ENCODE results near the gene FAM240B. TPM values are rescaled to one million over a fixed set of nuclear protein-coding genes. Genes with fewer than 3 reads are reported as not detected.

FAM240B gene
- total RNA-seq, 6 donors from 2014 or later: not detected

DNA sequence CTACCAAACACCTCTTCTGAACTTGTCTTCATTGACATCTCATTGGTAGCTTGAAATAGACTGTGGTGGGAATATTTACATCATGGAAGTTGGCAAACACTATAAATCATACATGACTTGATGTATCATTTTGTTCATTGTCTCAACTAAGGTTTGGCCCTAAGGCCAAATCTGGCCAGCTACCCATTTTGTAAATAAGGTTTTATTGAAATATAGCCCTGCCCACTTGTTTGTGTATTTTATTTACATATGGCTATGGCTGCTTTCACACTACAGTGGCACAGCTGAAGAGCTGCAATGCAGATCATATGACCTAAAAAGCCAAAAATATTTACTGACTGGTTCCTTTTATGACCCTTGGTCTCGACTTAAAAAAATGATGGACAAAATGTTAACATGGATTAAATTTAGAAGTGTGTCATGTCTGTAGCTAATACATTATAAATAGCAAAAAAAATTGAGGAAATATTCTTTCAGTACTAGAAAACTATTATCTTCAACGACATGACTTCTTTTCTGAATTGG, 22.1 kb downstream of the FAM240B start:
- H3K9me3 ChIP-seq: no peaks in the 10 kb centered on the region
- H3K27ac ChIP-seq: no peak overlapping the region
- ATAC-seq (ENCODE audit: low FRiP score in 2 of 2) (no peak), DNase-seq (no peak)
- H3K4me1 ChIP-seq: no peaks in the 10 kb centered on the region
- TF ChIP-seq, protein P1, sequence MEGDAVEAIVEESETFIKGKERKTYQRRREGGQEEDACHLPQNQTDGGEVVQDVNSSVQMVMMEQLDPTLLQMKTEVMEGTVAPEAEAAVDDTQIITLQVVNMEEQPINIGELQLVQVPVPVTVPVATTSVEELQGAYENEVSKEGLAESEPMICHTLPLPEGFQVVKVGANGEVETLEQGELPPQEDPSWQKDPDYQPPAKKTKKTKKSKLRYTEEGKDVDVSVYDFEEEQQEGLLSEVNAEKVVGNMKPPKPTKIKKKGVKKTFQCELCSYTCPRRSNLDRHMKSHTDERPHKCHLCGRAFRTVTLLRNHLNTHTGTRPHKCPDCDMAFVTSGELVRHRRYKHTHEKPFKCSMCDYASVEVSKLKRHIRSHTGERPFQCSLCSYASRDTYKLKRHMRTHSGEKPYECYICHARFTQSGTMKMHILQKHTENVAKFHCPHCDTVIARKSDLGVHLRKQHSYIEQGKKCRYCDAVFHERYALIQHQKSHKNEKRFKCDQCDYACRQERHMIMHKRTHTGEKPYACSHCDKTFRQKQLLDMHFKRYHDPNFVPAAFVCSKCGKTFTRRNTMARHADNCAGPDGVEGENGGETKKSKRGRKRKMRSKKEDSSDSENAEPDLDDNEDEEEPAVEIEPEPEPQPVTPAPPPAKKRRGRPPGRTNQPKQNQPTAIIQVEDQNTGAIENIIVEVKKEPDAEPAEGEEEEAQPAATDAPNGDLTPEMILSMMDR (IDR thresholded peaks at IDR 0.05): no peak
- no peak for TF ChIP-seq EP300 (IDR thresholded peaks at IDR 0.05)
- TF ChIP-seq POLR2AphosphoS5 (IDR thresholded peaks at IDR 0.05): no peak
- no peak for TF ChIP-seq POLR2A (IDR thresholded peaks at IDR 0.05)
- H3K27me3 ChIP-seq: no peaks in the 10 kb centered on the region
- no peak overlapping the region for H3K4me3 ChIP-seq
- H3K36me3 ChIP-seq: no peaks in the 10 kb centered on the region
- WGBS, 2 donors: 45 to 49% methylated on average over 2 of the region's 2 CpGs

GRCh38 chr9:38696999-38697398, 22.9 kb downstream of the FAM240B start:
- H3K36me3 ChIP-seq: no peaks in the 10 kb centered on the region
- no peak for ATAC-seq (ENCODE audit: low FRiP score in 2 of 2)
- WGBS, 2 donors: 90 to 92% methylated on average over 3 of the region's 3 CpGs
- H3K27me3 ChIP-seq: no peaks in the 10 kb centered on the region
- H3K9me3 ChIP-seq: no peaks in the 10 kb centered on the region
- TF ChIP-seq, protein P1 (IDR thresholded peaks at IDR 0.05): no peak
- TF ChIP-seq POLR2AphosphoS5 (IDR thresholded peaks at IDR 0.05) (no peak), POLR2A (IDR thresholded peaks at IDR 0.05) (no peak), EP300 (IDR thresholded peaks at IDR 0.05) (no peak)
- no peaks in the 10 kb centered on the region for H3K4me1 ChIP-seq
- DNase-seq: no peak
- no peak overlapping the region for H3K4me3 ChIP-seq
- no peak overlapping the region for H3K27ac ChIP-seq

DNA sequence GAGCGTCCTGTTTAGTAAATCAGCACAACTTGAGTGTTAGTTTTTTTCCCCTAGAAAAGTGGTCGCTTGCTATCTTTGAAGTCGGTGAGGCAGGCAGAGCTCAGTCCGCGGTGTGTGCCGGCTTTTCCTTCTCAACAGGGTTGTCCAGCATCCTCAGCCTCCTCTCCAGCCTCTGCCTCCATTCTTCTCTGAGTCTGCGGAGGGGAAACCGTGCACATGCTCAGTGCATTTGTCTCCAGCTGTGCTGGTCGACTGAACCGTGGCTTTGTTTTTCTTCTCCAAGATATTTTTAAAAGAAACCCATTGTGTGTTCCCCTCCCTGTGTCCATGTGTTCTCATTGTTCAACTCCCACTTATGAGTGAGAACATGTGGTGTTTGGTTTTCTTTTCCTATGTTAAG, 25.3 kb downstream of the FAM240B start:
- Histone ChIP-seq H3K36me3 (no peaks in the 10 kb centered on the region), H3K4me1 (no peaks in the 10 kb centered on the region), H3K27me3 (no peaks in the 10 kb centered on the region), H3K4me3 (no peak overlapping the region), H3K9me3 (no peaks in the 10 kb centered on the region), H3K27ac (no peak overlapping the region)
- no peak for ATAC-seq (ENCODE audit: low FRiP score in 2 of 2)
- DNase-seq: no peak
- 80 to 81% methylated on average over 10 of the region's 10 CpGs for WGBS, 2 donors
- TF ChIP-seq POLR2AphosphoS5 (IDR thresholded peaks at IDR 0.05) (no peak), POLR2A (IDR thresholded peaks at IDR 0.05) (no peak)

GRCh38 chr9:38692707-38693106, 27.2 kb downstream of the FAM240B start:
- H3K27me3 ChIP-seq: no peaks in the 10 kb centered on the region
- H3K27ac ChIP-seq: no peak overlapping the region
- TF ChIP-seq, protein P1 (IDR thresholded peaks at IDR 0.05): no peak
- TF ChIP-seq POLR2A (IDR thresholded peaks at IDR 0.05): no peak
- TF ChIP-seq EP300 (IDR thresholded peaks at IDR 0.05): no peak
- TF ChIP-seq POLR2AphosphoS5 (IDR thresholded peaks at IDR 0.05): no peak
- no peak for DNase-seq
- H3K4me3 ChIP-seq: no peak overlapping the region
- H3K36me3 ChIP-seq: no peaks in the 10 kb centered on the region
- 74 to 84% methylated on average over 4 of the region's 4 CpGs for WGBS, 2 donors
- no peak for ATAC-seq (ENCODE audit: low FRiP score in 2 of 2)
- no peaks in the 10 kb centered on the region for H3K4me1 ChIP-seq
- no peaks in the 10 kb centered on the region for H3K9me3 ChIP-seq

- TF ChIP-seq EP300 (IDR thresholded peaks at IDR 0.05) (no peak), POLR2AphosphoS5 (IDR thresholded peaks at IDR 0.05) (no peak), POLR2A (IDR thresholded peaks at IDR 0.05) (no peak)
- TF ChIP-seq, protein P1 (IDR thresholded peaks at IDR 0.05): no peak
- Histone ChIP-seq H3K36me3 (no peaks in the 10 kb centered on the region), H3K9me3 (no peaks in the 10 kb centered on the region), H3K4me3 (no peak overlapping the region), H3K27ac (no peak overlapping the region), H3K4me1 (peaks cover 0 to 7% (median 3%) of the 10 kb centered on the region in 4 donors), H3K27me3 (no peaks in the 10 kb centered on the region)
- DNase-seq (no peak), ATAC-seq (ENCODE audit: low FRiP score in 2 of 2) (no peak)
- 59 to 60% methylated on average over 3 of the region's 3 CpGs for WGBS, 2 donors
Measured at GRCh38 chr9:38690574-38690973, 29.4 kb downstream of the FAM240B start.
